Astrocyte (in vitro differentiated cells and primary cell): Measurements from ENCODE around the gene GALR1.

ENCODE experiments used
- CTCF ChIP-seq: IDR thresholded peaks from 2 replicates; pipeline ENCODE4 v1.5.1; 2011; ENCODE audit warnings: low read depth, mild to moderate bottlenecking, inconsistent platforms, low read length, moderate library complexity; ENCODE audit not compliant: insufficient read depth
- EZH2 ChIP-seq: IDR thresholded peaks from 2 replicates; pipeline ENCODE4 v1.6.1; 2012; ENCODE audit warnings: mild to moderate bottlenecking, low read length, inconsistent platforms; ENCODE audit not compliant: insufficient read depth

- TF ChIP-seq CTCF: peak; percentile 67
- no peak for TF ChIP-seq EZH2
These were observed 42.1 kb upstream of the GALR1 start for GRCh38 chr18:77207540-77207939.
